Thymus (tissue), 11 donors: ENCODE data around the gene CTSD. TPM values are rescaled to one million over a fixed set of nuclear protein-coding genes. Genes with fewer than 3 reads are reported as not detected.

Experiments used
- DNase-seq, 9 donors: peaks; one replicate each; pipeline ENCODE4 v3.0.0-alpha.2; 2013; ENCODE audit warnings: low spot score in 9 of 9, low read depth in 6 of 9, missing footprints in 1 of 9
- H3K27ac ChIP-seq, 2 donors: one replicate each; pipeline ENCODE4 v1.5.1; 2013; ENCODE audit warnings: control low read depth in 1 of 2, low read depth in 1 of 2, low read length in 1 of 2, mild to moderate bottlenecking in 1 of 2, moderate library complexity in 1 of 2
- H3K27me3 ChIP-seq, 2 donors: one replicate each; pipeline ENCODE4 v1.5.1; 2013; ENCODE audit warnings: low read length in 1 of 2; ENCODE audit not compliant: control insufficient read depth in 2 of 2, insufficient read depth in 1 of 2
- H3K36me3 ChIP-seq, 2 donors: one replicate each; pipeline ENCODE4 v1.5.1; 2013; ENCODE audit warnings: low read length in 1 of 2, mild to moderate bottlenecking in 1 of 2, moderate library complexity in 1 of 2; ENCODE audit not compliant: control insufficient read depth in 2 of 2, insufficient read depth in 2 of 2
- H3K4me1 ChIP-seq, 2 donors: one replicate each; pipeline ENCODE4 v1.5.1; 2013; ENCODE audit warnings: low read length in 2 of 2; ENCODE audit not compliant: control insufficient read depth in 2 of 2, insufficient read depth in 2 of 2
- H3K4me3 ChIP-seq, 2 donors: one replicate each; pipeline ENCODE4 v1.5.1; 2013; ENCODE audit warnings: low read length in 2 of 2, control low read depth in 1 of 2, mild to moderate bottlenecking in 1 of 2
- H3K9me3 ChIP-seq, 2 donors: one replicate each; pipeline ENCODE4 v1.5.1; 2013; ENCODE audit warnings: low read length in 1 of 2, mild to moderate bottlenecking in 1 of 2; ENCODE audit not compliant: control insufficient read depth in 2 of 2, insufficient read depth in 1 of 2
- WGBS: extraction: QIAGEN DNeasy Blood & Tissue Kit; methylation state at CpG from one replicate; pipeline ENCODE4 v1.1.7; 2013; 5-methylcytosine and 5-hydroxymethylcytosine counted together
- polyA plus RNA-seq: library from polyadenylated mRNA; stranded (reverse); fragments of 200-250 nt; gene quantifications from one replicate; pipeline ENCODE4 v1.2.3, GENCODE V29; 2013
- total RNA-seq: library from RNA; stranded (reverse); fragments of 120-200 nt; gene quantifications from one replicate; pipeline ENCODE4 v1.2.4, GENCODE V29; 2013
- donor health status: healthy.

CTSD gene
- total and polyA plus RNA-seq, 2 donors: 97.4 to 487 TPM

DNA sequence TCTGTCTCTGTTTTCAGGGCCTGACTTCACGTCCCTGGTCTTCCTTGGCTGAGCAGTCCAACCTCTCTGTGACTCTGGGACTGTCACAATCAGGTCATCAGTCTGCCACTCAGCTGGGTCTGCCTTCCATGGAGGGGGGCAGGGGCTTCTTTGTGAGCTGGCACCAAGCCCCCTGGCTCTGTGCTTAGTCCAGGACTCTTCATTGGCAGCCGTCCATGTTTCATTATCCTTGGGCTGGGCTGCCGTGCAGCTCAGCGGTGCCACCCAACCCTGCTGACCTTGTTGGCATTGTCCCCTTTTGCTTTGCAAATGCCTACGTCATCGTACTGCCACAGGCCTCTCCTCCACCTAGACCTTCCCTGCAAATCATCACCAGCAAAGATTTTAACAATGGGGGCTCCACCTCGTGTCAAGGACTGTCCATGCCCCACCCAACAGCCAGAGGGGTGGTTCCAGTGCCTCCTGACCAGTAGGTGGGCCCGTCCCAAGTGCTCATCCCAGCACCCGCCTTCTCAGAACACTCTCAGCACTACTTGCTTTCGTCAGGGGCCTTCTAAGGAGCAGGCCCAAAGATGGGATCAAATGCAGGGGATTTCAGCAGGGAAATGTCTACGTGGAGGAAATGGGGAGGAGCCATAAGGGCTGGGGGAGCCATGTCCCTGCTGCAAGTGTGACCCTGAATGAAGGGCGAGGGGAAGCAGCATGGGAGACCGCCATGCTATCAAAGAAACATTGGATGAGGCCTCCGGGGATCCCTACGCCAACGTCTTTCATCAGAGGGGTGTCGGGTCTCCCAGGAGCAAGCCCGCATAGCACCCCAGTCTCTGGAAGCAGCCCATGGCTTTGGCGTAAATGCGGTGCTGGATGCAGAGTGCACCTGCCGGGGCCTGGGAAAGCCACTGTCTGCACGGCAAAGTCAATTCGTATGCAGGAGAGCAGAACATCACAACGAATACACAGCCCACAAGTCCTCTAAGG, 48.5 kb downstream of the CTSD start:
- 95% methylated on average over 24 of the region's 24 CpGs for whole genome bisulfite sequencing
- Histone ChIP-seq H3K27me3 (no peaks in the 10 kb centered on the region), H3K4me3 (no peak overlapping the region), H3K27ac (no peak overlapping the region), H3K36me3 (no peaks in the 10 kb centered on the region), H3K4me1 (no peaks in the 10 kb centered on the region), H3K9me3 (no peaks in the 10 kb centered on the region)
- no peak for DNase-seq

DNA sequence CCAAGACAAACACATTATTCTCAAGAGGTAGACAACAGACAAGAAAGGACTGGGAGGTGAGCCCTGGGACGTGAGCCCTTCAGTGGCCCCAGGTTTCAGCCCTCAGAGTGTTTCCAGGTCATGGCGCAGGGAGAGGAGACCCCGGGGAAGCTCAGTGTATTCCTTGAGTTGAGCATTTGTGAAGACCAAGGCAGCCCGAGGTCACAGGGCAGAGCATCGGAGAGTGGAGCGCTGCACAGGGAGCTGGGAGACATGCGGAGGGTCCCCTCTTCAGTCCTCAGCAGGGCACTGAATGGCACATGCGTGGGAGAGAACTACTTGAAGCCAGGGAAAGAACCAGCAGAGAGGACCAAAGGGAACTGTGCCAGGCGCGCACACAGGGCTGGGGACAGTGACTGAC, 55.0 kb downstream of the CTSD start:
- no peak overlapping the region for H3K4me3 ChIP-seq
- 98% methylated on average over 10 of the region's 10 CpGs for WGBS
- H3K9me3 ChIP-seq: peaks cover 0 to 8% of the 10 kb centered on the region in 2 donors
- H3K27me3 ChIP-seq: peaks cover 0 to 4% of the 10 kb centered on the region in 2 donors
- DNase-seq: no peak
- H3K4me1 ChIP-seq: no peaks in the 10 kb centered on the region
- no peaks in the 10 kb centered on the region for H3K36me3 ChIP-seq
- H3K27ac ChIP-seq: no peak overlapping the region

DNA sequence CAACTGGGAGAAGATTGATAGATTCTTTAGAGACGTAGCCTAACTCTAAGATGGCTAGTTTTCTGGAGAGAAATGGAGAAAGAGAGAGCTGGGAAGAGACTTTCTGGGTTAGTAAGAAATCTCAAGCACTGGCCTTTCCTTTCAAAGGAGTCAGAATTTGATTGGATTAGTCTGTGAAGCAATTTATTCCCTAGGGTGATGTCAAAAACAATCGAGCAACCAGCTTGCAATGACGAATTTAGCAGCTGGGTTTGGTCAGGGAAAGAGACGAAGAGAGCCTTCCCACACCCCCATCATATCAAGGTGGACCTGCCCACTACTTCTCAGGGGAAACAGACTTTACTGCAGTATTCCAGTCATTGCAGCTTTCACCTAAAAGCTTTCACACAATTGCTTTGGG, 56.0 kb downstream of the CTSD start:
- peaks cover 0 to 8% of the 10 kb centered on the region in 2 donors for H3K9me3 ChIP-seq
- H3K4me1 ChIP-seq: no peaks in the 10 kb centered on the region
- H3K4me3 ChIP-seq: no peak overlapping the region
- H3K27ac ChIP-seq: no peak overlapping the region
- 81% methylated on average over 4 of the region's 4 CpGs for WGBS
- peaks cover 0 to 4% of the 10 kb centered on the region in 2 donors for H3K27me3 ChIP-seq
- no peak for DNase-seq
- no peaks in the 10 kb centered on the region for H3K36me3 ChIP-seq

DNA sequence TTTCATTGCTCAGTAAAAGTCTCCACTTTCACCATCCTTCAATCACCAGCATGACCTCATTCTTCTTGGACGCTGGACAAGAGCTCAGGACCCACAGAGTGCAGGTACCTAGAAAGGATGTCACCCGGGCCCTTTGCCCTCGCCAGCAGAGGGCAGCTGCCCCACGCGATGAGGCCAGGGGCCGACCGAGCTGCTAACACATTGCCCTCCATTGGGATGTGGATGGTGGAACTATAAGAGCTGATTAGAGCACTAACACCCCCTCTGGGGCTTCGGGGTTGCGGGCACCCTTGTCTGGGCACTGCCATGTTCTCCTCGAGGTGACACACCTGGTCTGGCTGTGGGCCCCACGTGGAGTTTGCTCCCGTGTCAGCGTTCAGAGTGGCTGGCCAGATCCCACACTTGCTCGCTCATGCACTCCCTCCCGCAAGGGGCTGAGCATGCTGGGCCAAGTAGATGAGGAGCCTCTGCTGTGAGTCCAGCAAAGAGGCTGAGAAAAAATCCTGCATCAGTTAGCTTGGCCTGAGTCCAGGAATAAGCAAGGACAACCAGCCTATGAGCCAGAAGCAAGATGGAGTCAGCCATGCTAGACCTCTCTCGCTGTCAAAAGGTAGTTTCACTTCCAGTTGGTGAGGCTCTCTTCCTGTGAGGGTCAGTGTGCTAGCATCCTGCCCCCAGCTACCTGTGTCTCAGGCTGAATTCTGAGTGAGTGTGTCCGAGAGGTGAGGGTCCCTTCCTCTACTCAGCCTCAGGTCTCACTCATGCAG, 56.9 kb downstream of the CTSD start:
- no peaks in the 10 kb centered on the region for H3K36me3 ChIP-seq
- peaks cover 0 to 11% of the 10 kb centered on the region in 2 donors for H3K9me3 ChIP-seq
- peaks cover 0 to 4% of the 10 kb centered on the region in 2 donors for H3K27me3 ChIP-seq
- no peak overlapping the region for H3K27ac ChIP-seq
- no peak overlapping the region for H3K4me3 ChIP-seq
- no peak for DNase-seq
- H3K4me1 ChIP-seq: no peaks in the 10 kb centered on the region
- WGBS: 94% methylated on average over 17 of the region's 17 CpGs

DNA sequence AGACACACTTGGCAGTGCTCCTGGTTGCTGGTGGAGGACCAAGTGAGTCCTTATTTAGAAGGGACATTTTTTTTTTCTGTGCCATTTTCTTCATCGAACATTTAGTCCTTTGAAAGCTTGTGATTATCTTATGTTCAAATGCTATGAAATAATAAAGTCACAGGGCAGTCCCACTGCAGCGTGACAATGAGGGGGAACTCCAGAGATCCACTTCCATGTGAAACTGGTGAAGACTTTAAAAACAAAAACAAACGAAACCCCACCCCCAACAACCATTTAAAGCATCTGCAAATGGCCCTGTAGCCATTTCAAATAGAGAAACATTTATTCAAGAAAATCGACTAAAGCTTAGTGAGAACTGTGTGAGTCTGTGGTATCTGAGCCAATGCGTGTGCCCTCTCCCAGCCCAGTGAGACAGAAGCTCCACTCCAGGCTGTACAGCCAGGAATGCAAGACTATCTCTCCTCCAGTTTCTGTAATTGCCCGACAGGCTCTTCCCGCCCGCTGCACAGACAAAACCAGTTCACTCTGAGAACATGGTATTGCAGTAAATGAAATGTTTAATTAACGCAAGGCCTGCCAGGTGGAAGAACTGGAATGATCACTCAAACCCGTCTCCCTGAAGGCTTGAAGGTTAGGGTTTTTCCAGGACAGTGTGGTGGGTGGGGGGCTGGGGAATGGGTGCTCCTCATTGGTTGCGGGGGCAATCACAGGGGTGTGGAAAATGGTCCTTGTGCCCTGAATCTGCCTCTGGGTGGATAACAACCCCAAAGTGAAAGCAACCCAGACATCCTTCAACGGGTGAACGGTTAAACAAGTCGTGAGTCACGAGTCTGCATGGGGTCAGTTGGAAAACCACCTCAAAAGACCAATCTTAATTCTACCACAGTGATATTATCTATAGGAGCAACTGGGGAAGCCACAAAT, 58.3 kb downstream of the CTSD start:
- H3K27ac ChIP-seq: no peak overlapping the region
- 87% methylated on average over 15 of the region's 15 CpGs for WGBS
- no peak overlapping the region for H3K4me3 ChIP-seq
- peak in 1 of 9 donors; percentile 28 for DNase-seq
- peaks cover 0 to 20% of the 10 kb centered on the region in 2 donors for H3K9me3 ChIP-seq
- H3K27me3 ChIP-seq: peaks cover 0 to 4% of the 10 kb centered on the region in 2 donors
- H3K36me3 ChIP-seq: no peaks in the 10 kb centered on the region
- peaks cover 0 to 10% of the 10 kb centered on the region in 2 donors for H3K4me1 ChIP-seq

DNA sequence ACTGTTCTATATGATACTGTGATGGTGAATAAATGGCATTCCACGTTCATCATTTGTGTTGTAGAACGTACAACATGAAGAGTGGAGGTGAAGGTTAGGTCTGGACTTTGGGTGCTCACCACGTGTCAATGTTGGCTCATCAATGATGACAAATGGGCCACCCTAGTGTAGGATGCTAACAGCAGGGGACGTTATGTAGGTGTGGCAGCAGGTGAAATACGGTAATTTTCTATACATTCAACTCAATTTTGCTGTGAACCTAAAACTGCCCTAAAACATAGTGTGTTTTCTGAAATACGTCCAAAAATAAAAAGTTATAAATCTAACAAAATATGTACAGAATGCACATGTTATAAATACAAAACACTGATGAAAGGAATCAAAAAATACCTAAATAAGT, 60.6 kb downstream of the CTSD start:
- Histone ChIP-seq H3K4me3 (no peak overlapping the region), H3K9me3 (peaks cover 0 to 20% of the 10 kb centered on the region in 2 donors), H3K36me3 (no peaks in the 10 kb centered on the region), H3K27me3 (peaks cover 0 to 4% of the 10 kb centered on the region in 2 donors), H3K4me1 (peaks cover 0 to 10% of the 10 kb centered on the region in 2 donors), H3K27ac (no peak overlapping the region)
- DNase-seq: no peak
- WGBS: 94% methylated on average over 6 of the region's 6 CpGs

Other genes starting within 250 kb of the CTSD start
- 0.14 TPM for gene DUSP8, start 191.7 kb downstream of the CTSD start, total RNA-seq
- gene DUSP8, start 191.7 kb downstream of the CTSD start, polyA plus RNA-seq: 2.9 TPM
- gene KRTAP5-1, start 178.6 kb downstream of the CTSD start, total RNA-seq: not detected
- gene KRTAP5-1, start 178.6 kb downstream of the CTSD start, polyA plus RNA-seq: not detected
- not detected for gene KRTAP5-2, start 165.6 kb downstream of the CTSD start, total RNA-seq
- 0.11 TPM for gene KRTAP5-2, start 165.6 kb downstream of the CTSD start, polyA plus RNA-seq
- gene KRTAP5-3, start 155.5 kb downstream of the CTSD start, total RNA-seq: not detected
- gene KRTAP5-3, start 155.5 kb downstream of the CTSD start, polyA plus RNA-seq: 0.02 TPM
- gene KRTAP5-4, start 141.8 kb downstream of the CTSD start, total RNA-seq: not detected
- not detected for gene KRTAP5-4, start 141.8 kb downstream of the CTSD start, polyA plus RNA-seq
- not detected for gene KRTAP5-5, start 134.2 kb downstream of the CTSD start, total RNA-seq
- gene KRTAP5-5, start 134.2 kb downstream of the CTSD start, polyA plus RNA-seq: not detected
- not detected for gene KRTAP5-6, start 66.7 kb downstream of the CTSD start, total RNA-seq
- not detected for gene KRTAP5-6, start 66.7 kb downstream of the CTSD start, polyA plus RNA-seq
- gene IFITM10, start 13.3 kb downstream of the CTSD start, total RNA-seq: 0.14 TPM
- 0.80 TPM for gene IFITM10, start 13.3 kb downstream of the CTSD start, polyA plus RNA-seq
- 0.71 TPM for gene SYT8, start 71.1 kb upstream of the CTSD start, total RNA-seq
- 9.8 TPM for gene SYT8, start 71.1 kb upstream of the CTSD start, polyA plus RNA-seq
- 4.5 TPM for gene TNNI2, start 75.1 kb upstream of the CTSD start, total RNA-seq
- 13.4 TPM for gene TNNI2, start 75.1 kb upstream of the CTSD start, polyA plus RNA-seq
- 179 TPM for gene LSP1, start 89.2 kb upstream of the CTSD start, total RNA-seq
- 138 TPM for gene LSP1, start 89.2 kb upstream of the CTSD start, polyA plus RNA-seq
- not detected for gene PRR33, start 128.0 kb upstream of the CTSD start, total RNA-seq
- gene PRR33, start 128.0 kb upstream of the CTSD start, polyA plus RNA-seq: 0.18 TPM
- 15.8 TPM for gene TNNT3, start 155.8 kb upstream of the CTSD start, total RNA-seq
- 44.9 TPM for gene TNNT3, start 155.8 kb upstream of the CTSD start, polyA plus RNA-seq
- 62.8 TPM for gene MRPL23, start 183.4 kb upstream of the CTSD start, total RNA-seq
- gene MRPL23, start 183.4 kb upstream of the CTSD start, polyA plus RNA-seq: 75.9 TPM
- 413 TPM for gene H19, start 233.9 kb upstream of the CTSD start, total RNA-seq
- gene H19, start 233.9 kb upstream of the CTSD start, polyA plus RNA-seq: 102 TPM